ENCODE measurements around the gene KASH5.
"Not testable (repeated sequence)": the region's sequence is repeated elsewhere in the genome, so short reads cannot be mapped to it uniquely, and the experiment has no call there.

The KASH5 gene

DNA sequence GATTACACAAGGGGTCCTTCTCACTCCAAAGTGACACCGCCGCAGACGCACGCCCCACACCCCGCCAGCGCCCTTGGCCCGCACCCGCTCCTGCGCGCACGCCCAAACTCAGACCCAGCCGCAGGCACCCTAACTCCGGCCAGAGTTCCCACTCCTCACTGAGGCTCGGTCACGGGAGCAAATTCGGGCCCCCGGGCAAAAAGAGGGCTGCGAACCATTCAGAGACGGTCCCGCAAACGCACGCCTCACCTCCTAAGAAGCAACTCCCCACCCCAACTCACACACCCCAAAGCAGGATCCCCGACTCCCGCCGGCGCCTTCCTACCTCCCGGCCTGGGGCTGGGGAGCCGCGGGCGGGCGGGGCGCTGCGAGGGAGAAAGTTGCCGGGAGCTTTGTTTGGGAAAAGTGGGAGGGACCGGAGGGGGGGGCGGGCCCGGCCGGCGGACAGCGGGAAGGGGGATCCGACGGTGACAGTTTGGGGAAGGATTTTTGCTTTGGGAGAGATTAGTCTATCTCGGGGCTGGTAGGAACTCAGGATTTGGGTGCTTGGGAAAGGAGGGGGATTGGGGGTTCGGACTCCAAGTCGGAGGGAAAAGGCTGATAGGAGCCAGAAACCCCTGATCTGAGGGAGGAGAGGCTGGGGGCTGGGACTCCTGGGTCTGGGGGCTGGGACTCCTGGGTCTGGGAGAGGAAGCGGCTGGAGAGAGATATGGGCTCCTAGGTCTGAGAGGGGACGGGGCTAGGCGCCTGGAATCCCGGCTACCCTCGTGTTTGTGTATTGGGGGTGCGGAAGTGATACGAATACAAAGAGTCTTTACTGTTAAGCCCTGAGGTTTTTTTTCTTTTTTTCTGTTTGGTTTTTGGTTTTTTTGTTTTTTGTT lies 25.8 kb upstream of the KASH5 start, which contains the start of gene TEAD2:
TSS of gene TEAD2 (minus strand) at position 369 of the 881 bp plus-strand sequence. CDS start 2,341 bp downstream, outside the sequence.
- DNase-seq (ENCODE audit: low read depth in 2 of 2): no peak

- DNase-seq (ENCODE audit: low read depth in 2 of 2): no peak
Observed at GRCh38 chr19:49362929-49363267, 25.2 kb upstream of the KASH5 start.

GRCh38 chr19:49363268-49364082 lies 24.6 kb upstream of the KASH5 start, which contains the start of gene DKKL1:
TSS of gene DKKL1 (plus strand) at chr19:49363877. CDS start at chr19:49363999, 122 bp downstream.
- DNase-seq (ENCODE audit: low read depth in 2 of 2): peak; percentile 14 to 33

GRCh38 chr19:49364083-49364737 lies 23.8 kb upstream of the KASH5 start:
- DNase-seq (ENCODE audit: low read depth in 2 of 2): no peak

- no peak for DNase-seq (ENCODE audit: low read depth in 2 of 2)
Observed at GRCh38 chr19:49366110-49366509, 21.9 kb upstream of the KASH5 start.

DNA sequence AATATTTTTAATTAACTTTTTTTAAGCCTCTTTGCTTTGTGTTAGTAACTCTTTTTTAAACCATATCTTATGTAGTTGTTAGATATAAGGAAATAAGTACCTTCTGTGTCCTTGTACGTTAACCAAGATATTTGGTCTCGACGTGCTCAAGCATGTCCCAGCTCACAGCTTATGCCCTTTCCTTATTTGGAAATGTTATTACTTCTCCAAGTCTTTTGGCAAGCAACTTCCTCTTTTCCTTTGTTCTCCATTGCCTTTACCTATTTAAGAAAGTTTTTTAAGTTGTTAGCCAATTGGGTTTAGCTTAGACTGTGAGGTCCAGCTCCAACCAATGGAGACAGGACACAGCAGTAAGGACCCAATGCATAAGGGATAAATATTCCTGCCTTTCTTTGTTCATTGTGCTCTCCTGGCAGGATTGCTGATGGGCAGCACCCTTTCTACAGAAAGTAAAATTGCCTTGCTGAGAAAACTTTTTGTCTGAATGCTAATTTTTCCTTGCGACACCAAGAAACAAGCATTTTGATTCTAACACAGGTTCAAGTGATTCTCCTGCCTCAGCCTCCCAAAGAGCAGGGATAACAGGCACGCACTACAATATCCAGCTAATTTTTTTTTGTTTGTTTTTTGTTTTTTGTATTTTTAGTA lies 19.2 kb upstream of the KASH5 start:
- no peak for DNase-seq (ENCODE audit: low read depth in 2 of 2)

DNA sequence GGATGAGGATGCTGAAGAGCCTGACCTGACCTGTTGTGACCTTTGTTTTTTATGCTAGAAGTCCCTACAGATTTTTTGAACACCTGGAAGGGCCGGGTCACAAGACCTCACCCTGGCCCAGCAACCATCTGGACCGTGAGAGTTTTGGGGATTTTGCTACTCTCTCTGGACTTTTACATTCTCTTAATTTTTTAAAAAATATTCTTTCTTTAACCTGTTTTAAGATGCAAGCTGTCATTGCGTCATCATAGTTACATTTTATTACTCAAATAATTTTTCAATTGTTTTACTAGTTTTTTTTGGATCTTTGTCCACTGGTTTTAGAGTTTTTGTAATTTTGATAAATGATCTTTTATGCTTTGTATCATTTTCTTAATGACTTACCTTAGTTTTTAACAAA lies 16.9 kb upstream of the KASH5 start:
- DNase-seq (ENCODE audit: low read depth in 2 of 2): no peak

DNA sequence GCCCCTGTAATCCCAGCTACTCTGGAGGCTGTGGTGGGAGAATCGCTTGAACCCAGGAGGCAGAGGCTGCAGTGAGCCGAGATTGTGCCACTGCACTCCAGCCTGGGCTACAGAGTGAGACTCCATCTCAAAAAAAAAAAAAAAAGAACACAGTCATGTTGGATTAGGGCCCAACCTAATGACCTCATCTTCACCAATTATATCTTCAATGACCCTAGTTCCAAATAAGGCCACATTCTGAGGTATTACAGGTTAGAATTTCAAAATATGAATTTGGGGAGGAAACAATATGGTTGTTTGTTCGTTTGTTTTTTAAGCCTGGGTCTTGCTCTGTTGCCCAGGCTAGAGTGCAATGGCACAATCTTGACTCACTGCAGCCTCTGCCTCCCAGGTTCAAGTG lies 14.9 kb upstream of the KASH5 start:
- DNase-seq (ENCODE audit: low read depth in 2 of 2): not testable (repeated sequence)

- no peak for DNase-seq (ENCODE audit: low read depth in 2 of 2)
Observed at GRCh38 chr19:49374665-49375434, 13.2 kb upstream of the KASH5 start.

DNA sequence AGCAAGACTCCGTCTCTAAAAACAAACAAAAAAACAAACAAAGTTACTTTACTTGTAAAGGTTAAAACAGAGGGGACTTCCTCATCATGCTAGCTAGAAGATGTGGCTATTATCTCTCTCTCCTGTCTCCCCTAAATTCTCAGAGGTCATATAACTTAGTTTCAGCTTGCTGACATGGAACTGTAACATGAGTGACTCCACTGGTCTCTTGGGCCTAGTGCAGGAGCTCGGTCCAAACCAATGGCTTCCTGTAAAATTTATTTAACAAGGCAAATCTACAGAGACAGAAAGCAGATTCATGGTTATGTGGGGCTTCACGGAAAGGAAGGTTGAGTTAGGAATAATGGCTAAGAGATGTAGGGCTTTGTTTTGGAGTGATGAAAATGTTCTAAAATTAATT lies 9.5 kb upstream of the KASH5 start:
- DNase-seq (ENCODE audit: low read depth in 2 of 2): no peak

- no peak for DNase-seq (ENCODE audit: low read depth in 2 of 2)
Observed at GRCh38 chr19:49380391-49380790, 7.7 kb upstream of the KASH5 start.

DNA sequence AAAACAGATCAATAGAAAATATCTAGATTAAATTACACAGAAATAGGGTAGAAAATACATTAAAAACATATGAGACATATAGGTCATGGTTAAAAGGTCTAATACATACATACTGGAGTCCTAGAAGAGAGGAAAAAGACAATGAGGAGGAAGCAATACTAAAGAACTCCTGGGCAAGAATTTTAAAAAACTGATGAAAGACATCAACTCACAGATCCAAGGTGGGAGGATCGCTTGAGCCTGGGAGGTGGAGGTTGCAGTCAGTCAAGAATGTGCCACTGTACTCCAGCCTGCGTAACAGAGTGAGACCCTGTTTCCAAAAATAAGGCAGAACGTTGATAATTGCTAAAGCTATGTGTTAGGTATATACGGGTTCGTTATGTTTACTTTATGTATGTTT lies 5.4 kb upstream of the KASH5 start:
- DNase-seq (ENCODE audit: low read depth in 2 of 2): no peak

DNA sequence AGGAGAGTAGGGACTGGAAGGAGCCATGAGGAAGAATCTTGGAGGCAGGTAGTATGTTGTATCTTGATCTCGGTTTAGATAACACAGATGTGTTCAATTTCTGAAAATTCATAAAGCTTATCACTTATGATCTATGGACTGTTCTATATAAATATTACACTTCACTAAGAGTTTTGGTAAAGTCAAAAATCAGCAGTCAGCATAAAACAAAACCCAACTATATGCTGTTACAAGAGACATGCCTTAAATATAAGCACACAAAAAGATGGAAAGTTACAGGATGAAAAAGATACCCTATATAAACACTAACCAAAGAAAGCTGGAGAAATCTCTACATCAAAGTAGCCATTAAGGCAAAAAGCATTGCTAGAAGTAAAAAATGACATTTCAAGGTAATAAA lies 4.5 kb upstream of the KASH5 start:
- no peak for DNase-seq (ENCODE audit: low read depth in 2 of 2)

- no peak for DNase-seq (ENCODE audit: low read depth in 2 of 2)
Observed at GRCh38 chr19:49389406-49389805, 1.4 kb downstream of the KASH5 start.

DNA sequence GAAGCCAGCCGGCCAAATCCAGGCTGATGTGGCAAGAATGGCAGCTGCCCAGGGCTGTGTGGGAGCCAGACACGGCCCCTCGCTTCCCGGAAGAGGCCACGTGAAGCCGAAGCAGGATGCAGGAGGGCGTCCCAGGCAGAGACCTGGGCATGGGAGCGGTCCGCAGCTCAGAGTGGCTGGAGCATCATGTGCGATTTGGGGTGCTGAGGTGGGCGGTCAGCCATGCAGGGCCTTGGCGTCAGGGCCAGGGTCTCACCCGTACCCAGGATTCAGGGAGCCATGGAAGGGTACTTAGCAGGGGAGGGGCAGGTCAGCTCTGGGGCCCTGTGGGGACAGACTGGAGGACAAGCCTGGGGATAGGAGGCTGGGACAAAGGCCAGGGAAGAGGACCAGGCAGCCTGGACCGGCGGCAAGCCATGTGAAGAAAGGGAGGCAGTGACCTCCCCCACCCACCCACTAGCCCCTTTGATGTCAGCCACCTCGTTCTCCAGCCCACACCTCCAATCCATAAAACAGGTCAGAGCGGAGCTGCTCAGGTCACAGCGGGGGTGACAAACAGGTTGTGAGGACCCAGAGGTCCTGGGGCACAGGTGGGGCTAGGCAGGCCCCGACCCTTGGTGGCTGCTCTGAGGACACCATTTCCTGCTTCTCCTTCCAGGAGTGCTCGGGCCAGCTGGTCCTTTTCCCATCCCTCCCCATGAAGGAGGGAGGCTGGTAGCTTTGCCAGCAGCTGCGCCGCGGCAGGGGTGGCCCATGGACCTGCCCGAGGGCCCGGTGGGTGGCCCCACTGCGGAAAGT lies 2.3 kb downstream of the KASH5 start:
- DNase-seq (ENCODE audit: low read depth in 2 of 2): no peak

DNA sequence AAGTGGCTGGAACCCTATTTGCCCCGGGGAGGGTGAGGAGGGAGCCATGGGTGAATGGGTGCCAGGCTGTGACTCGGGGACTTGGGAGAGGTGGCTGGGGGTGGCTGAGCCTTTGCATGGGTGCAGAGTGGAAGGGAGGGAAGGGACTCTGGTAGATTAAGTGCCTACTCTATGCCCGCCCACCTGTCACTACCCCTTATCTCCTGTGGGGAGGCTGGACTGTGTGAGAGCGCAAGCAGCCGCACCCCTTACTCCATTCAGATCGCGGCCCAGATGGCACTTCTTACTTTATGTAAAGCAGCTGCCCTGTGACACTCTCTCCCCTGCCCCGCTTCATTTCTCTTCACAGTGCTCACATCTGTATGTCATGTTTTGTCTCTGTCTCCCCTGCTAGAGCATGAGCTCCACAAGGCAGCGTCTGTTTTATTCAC lies 2.9 kb downstream of the KASH5 start:
- no peak for DNase-seq (ENCODE audit: low read depth in 2 of 2)

- peak; percentile 55 to 66 for DNase-seq (ENCODE audit: low read depth in 2 of 2)
Observed at GRCh38 chr19:49391581-49392399, 3.7 kb downstream of the KASH5 start.

DNA sequence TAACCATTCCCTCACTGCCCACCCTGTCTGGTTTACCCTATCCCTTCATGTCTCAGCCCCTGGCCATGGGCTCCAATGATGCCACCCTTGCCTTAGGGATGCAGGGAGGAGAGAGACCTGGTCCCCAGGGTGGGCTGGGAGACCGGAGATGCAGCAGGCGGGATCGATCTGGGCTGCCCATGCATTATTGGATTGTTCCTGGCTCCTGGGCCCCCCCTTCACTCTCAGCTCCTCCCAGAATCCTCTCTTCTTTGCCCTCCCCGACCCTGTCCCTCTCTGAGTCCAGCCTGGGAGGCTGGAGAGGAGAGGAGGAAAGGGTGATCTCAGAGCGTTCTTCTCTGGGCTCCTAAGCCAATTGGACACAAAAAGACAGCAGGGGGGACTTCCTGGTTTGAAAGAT lies 5.8 kb downstream of the KASH5 start:
- DNase-seq (ENCODE audit: low read depth in 2 of 2): no peak
